Measurements from ENCODE around the gene DCAF6. TPM values are rescaled to one million over a fixed set of nuclear protein-coding genes. Genes with fewer than 3 reads are reported as not detected.
"Not testable (repeated sequence)": the region's sequence is repeated elsewhere in the genome, so short reads cannot be mapped to it uniquely, and the experiment has no call there.

DCAF6 gene
- total RNA-seq, 1 experiment from 2014 or later, result 84.6 TPM

- no peaks in the 10 kb centered on the region for H3K9me3 ChIP-seq (ENCODE audit: low read length)
- no peaks in the 10 kb centered on the region for H3K27me3 ChIP-seq (ENCODE audit: low read length)
- peak overlapping the region; percentile 10; the same call in 1 of the 2 replicates for H3K27ac ChIP-seq (ENCODE audit: low read length)
- no peak for DNase-seq
- no peak overlapping the region for H3K4me3 ChIP-seq (ENCODE audit: low read length)
- H3K9me2 ChIP-seq (replicated peaks; ENCODE audit: insufficient read depth, low read length), result no peaks in the 10 kb centered on the region
- peak overlapping the region; percentile 36 for H3K4me2 ChIP-seq (ENCODE audit: low read depth, low read length, poor library complexity, severe bottlenecking)
- H3K79me2 ChIP-seq (ENCODE audit: low read length), result peaks cover 94% of the 10 kb centered on the region
- H3K4me1 ChIP-seq (ENCODE audit: low read length), result peaks cover 89% of the 10 kb centered on the region
- H3K9ac ChIP-seq (ENCODE audit: low read length), result peak overlapping the region; percentile 21; the same call in 1 of the 2 replicates
- H2AFZ ChIP-seq (ENCODE audit: low read length), result no peak overlapping the region
- no peaks in the 10 kb centered on the region; the same call in 1 of the 2 replicates for H3K36me3 ChIP-seq (ENCODE audit: insufficient read depth, low read length)
- H4K20me1 ChIP-seq (ENCODE audit: insufficient read depth, low read depth, low read length), result no peaks in the 10 kb centered on the region
Observed at GRCh38 chr1:167927046-167927754, 9.3 kb upstream of the DCAF6 start.

- Histone ChIP-seq H3K4me3 (ENCODE audit: low read length) (no peak overlapping the region), H4K20me1 (ENCODE audit: insufficient read depth, low read depth, low read length) (no peaks in the 10 kb centered on the region), H3K4me1 (ENCODE audit: low read length) (peaks cover 84% of the 10 kb centered on the region), H3K9ac (ENCODE audit: low read length) (no peak overlapping the region), H3K36me3 (ENCODE audit: insufficient read depth, low read length) (no peaks in the 10 kb centered on the region; the same call in 1 of the 2 replicates), H3K9me2 (replicated peaks; ENCODE audit: insufficient read depth, low read length) (no peaks in the 10 kb centered on the region), H3K79me2 (ENCODE audit: low read length) (peaks cover 94% of the 10 kb centered on the region), H2AFZ (ENCODE audit: low read length) (no peak overlapping the region), H3K9me3 (ENCODE audit: low read length) (no peaks in the 10 kb centered on the region), H3K4me2 (ENCODE audit: low read depth, low read length, poor library complexity, severe bottlenecking) (peak overlapping the region; percentile 36), H3K27ac (ENCODE audit: low read length) (no peak overlapping the region), H3K27me3 (ENCODE audit: low read length) (no peaks in the 10 kb centered on the region)
- DNase-seq, result no peak
Observed at GRCh38 chr1:167928457-167928852, 8.0 kb upstream of the DCAF6 start.

DNA sequence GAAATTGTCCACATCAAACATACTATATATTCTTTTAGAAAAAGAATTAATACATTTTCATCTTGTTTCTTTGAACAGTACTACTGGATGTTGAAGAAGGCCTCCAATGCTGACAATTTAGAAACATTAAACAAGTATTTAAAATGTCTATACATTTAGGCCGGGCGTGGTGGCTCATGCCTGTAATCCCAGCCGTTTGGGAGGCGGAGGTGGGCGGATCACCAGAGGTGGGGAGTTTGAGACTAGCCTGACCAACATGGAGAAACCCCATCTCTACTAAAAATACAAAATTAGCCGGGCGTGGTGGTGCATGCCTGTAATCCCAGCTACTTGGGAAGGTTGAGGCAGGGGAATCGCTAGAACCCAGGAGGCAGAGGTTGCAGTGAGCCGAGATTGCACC is 7.6 kb upstream of the DCAF6 start:
- not testable (repeated sequence) for H3K4me3 ChIP-seq (ENCODE audit: low read length); H3K36me3 ChIP-seq (ENCODE audit: insufficient read depth, low read length); H3K27me3 ChIP-seq (ENCODE audit: low read length); H3K9me3 ChIP-seq (ENCODE audit: low read length); H4K20me1 ChIP-seq (ENCODE audit: insufficient read depth, low read depth, low read length); H3K27ac ChIP-seq (ENCODE audit: low read length); H3K9me2 ChIP-seq (replicated peaks; ENCODE audit: insufficient read depth, low read length); DNase-seq; H3K9ac ChIP-seq (ENCODE audit: low read length); H2AFZ ChIP-seq (ENCODE audit: low read length)
- Histone ChIP-seq H3K4me1 (ENCODE audit: low read length) (peaks cover 85% of the 10 kb centered on the region), H3K4me2 (ENCODE audit: low read depth, low read length, poor library complexity, severe bottlenecking) (peak overlapping the region; percentile 17), H3K79me2 (ENCODE audit: low read length) (peaks cover 94% of the 10 kb centered on the region)

DNA sequence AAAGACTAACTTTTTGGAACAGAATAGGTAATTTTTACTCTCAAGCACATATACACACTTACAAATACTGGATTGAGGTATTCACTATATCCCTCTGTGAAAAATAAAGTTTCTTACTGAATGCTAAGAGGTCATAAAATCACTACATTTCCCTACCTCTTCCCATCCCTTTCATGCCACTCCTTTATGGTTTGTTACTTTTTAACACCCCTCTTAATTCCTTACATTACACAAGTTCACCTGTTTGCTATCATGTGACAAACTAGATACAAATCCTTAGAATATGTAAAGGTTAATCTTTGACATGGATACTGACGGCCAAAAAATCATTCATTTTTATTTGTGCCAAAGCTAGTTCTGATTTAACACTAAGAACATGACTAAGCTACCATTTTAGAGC is 6.8 kb upstream of the DCAF6 start:
- no peaks in the 10 kb centered on the region for H3K9me3 ChIP-seq (ENCODE audit: low read length)
- no peak overlapping the region for H2AFZ ChIP-seq (ENCODE audit: low read length)
- DNase-seq, result no peak
- H3K36me3 ChIP-seq (ENCODE audit: insufficient read depth, low read length), result no peaks in the 10 kb centered on the region; the same call in 1 of the 2 replicates
- H3K4me1 ChIP-seq (ENCODE audit: low read length), result peaks cover 84% of the 10 kb centered on the region
- no peak overlapping the region for H3K9ac ChIP-seq (ENCODE audit: low read length)
- no peaks in the 10 kb centered on the region for H4K20me1 ChIP-seq (ENCODE audit: insufficient read depth, low read depth, low read length)
- no peaks in the 10 kb centered on the region for H3K27me3 ChIP-seq (ENCODE audit: low read length)
- peak overlapping the region; percentile 4 for H3K27ac ChIP-seq (ENCODE audit: low read length)
- no peaks in the 10 kb centered on the region for H3K9me2 ChIP-seq (replicated peaks; ENCODE audit: insufficient read depth, low read length)
- no peak overlapping the region for H3K4me3 ChIP-seq (ENCODE audit: low read length)
- H3K4me2 ChIP-seq (ENCODE audit: low read depth, low read length, poor library complexity, severe bottlenecking), result peak overlapping the region; percentile 17
- peaks cover 94% of the 10 kb centered on the region for H3K79me2 ChIP-seq (ENCODE audit: low read length)

GRCh38 chr1:167933788-167934187 is 2.7 kb upstream of the DCAF6 start:
- H3K9me2 ChIP-seq (replicated peaks; ENCODE audit: insufficient read depth, low read length), result no peaks in the 10 kb centered on the region
- peaks cover 89% of the 10 kb centered on the region for H3K79me2 ChIP-seq (ENCODE audit: low read length)
- H3K4me3 ChIP-seq (ENCODE audit: low read length), result peak overlapping the region; percentile 77
- H3K27ac ChIP-seq (ENCODE audit: low read length), result peak overlapping the region; percentile 56; the same call in 1 of the 2 replicates
- H3K4me2 ChIP-seq (ENCODE audit: low read depth, low read length, poor library complexity, severe bottlenecking), result peak overlapping the region; percentile 92
- no peaks in the 10 kb centered on the region for H3K27me3 ChIP-seq (ENCODE audit: low read length)
- peak overlapping the region; percentile 76 for H3K9ac ChIP-seq (ENCODE audit: low read length)
- H3K36me3 ChIP-seq (ENCODE audit: insufficient read depth, low read length), result no peaks in the 10 kb centered on the region
- H3K4me1 ChIP-seq (ENCODE audit: low read length), result peaks cover 57% of the 10 kb centered on the region
- DNase-seq, result no peak
- H3K9me3 ChIP-seq (ENCODE audit: low read length), result no peaks in the 10 kb centered on the region
- no peak overlapping the region for H2AFZ ChIP-seq (ENCODE audit: low read length)
- H4K20me1 ChIP-seq (ENCODE audit: insufficient read depth, low read depth, low read length), result no peaks in the 10 kb centered on the region

DNA sequence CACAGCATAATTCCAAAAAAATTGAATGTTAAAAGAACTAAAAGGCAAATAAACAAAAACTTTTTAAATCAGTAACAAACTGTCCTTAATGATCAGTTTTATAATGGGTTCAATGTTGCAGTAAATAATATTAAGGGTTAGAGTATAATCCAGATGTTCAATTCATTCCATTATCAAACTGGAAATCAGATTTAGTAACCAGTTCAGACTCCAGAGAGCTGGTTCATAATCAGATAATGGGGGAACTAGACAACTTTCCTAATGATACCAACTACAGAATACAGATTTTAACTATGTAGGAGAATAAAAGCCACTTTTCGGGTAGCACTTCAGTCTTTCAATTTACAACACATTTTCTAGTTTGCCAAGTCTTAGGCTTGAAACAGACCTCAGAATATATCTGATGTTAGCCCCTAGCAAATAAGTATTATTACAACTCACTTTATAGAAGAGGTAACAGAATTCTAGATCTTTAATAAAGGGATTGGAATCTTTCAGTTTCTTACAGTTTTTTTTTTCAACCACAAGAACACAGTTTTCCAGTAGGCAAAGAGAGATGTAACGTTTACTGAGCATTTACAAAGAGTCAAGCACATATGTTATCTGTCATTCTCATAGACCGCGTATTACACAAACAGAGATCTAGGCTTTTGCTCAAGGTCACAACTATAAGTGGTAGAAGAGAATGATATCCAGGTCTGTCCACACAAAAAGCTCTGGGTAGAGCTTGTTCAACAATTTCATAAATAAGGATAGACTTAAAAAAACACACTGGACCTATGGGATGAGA is 1.9 kb upstream of the DCAF6 start:
- Histone ChIP-seq H3K4me1 (ENCODE audit: low read length) (peaks cover 53% of the 10 kb centered on the region), H3K4me3 (ENCODE audit: low read length) (peak overlapping the region; percentile 77), H3K4me2 (ENCODE audit: low read depth, low read length, poor library complexity, severe bottlenecking) (peak overlapping the region; percentile 92), H3K27ac (ENCODE audit: low read length) (peak overlapping the region; percentile 56), H3K27me3 (ENCODE audit: low read length) (no peaks in the 10 kb centered on the region), H2AFZ (ENCODE audit: low read length) (no peak overlapping the region), H3K79me2 (ENCODE audit: low read length) (peaks cover 89% of the 10 kb centered on the region), H3K36me3 (ENCODE audit: insufficient read depth, low read length) (no peaks in the 10 kb centered on the region), H3K9ac (ENCODE audit: low read length) (peak overlapping the region; percentile 76), H3K9me3 (ENCODE audit: low read length) (no peaks in the 10 kb centered on the region), H3K9me2 (replicated peaks; ENCODE audit: insufficient read depth, low read length) (no peaks in the 10 kb centered on the region), H4K20me1 (ENCODE audit: insufficient read depth, low read depth, low read length) (no peaks in the 10 kb centered on the region)
- DNase-seq, result no peak

DNA sequence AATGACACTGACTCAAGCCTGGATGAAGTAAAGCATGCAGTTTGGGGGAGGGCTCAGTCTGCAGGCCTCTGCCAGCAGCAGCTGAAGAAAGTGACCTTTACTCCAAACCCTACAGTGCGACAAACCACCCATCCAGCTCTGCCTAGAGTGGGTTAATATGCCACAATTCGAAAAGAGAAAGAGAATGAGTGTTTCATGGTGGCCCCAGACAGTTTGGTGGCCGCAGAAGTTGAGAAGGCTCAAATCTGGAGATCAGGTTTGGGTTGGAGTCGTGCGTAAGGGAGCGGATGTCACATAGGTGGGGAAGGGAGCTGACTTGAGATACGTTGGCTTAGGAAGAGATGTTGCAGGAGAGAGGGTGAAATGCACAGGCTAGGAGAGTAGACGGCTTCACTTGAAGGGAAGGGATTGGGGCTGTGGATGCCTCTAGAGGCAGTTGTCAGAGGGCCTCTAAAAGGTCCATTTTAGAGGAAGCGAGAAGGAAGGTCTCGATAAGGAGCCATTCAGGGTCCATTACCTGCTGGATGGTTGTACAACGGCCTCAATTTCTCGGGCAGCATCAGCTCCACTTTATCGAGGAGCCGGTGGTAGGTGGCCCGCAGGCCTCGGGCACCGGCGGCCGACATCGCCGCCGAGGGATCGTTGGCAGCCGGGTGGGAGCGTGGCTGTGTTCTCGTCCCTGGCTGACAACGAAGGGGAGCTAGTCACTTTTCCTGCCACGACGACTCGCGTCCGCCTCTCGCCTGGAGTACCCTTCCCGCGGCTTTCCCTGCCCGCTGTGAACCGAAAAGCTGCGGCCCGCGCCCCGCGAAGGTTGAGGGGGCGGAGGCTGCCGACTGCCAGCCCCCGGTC is 1.0 kb upstream of the DCAF6 start:
- Histone ChIP-seq H3K4me1 (ENCODE audit: low read length) (peaks cover 44% of the 10 kb centered on the region), H4K20me1 (ENCODE audit: insufficient read depth, low read depth, low read length) (no peaks in the 10 kb centered on the region), H3K27ac (ENCODE audit: low read length) (peak overlapping the region; percentile 56), H3K36me3 (ENCODE audit: insufficient read depth, low read length) (no peaks in the 10 kb centered on the region), H3K4me3 (ENCODE audit: low read length) (peak overlapping the region; percentile 77), H3K9me2 (replicated peaks; ENCODE audit: insufficient read depth, low read length) (no peaks in the 10 kb centered on the region), H2AFZ (ENCODE audit: low read length) (no peak overlapping the region; the same call in 1 of the 2 replicates), H3K9ac (ENCODE audit: low read length) (peak overlapping the region; percentile 76), H3K9me3 (ENCODE audit: low read length) (no peaks in the 10 kb centered on the region), H3K4me2 (ENCODE audit: low read depth, low read length, poor library complexity, severe bottlenecking) (peak overlapping the region; percentile 92), H3K27me3 (ENCODE audit: low read length) (no peaks in the 10 kb centered on the region), H3K79me2 (ENCODE audit: low read length) (peaks cover 89% of the 10 kb centered on the region)
- peak; percentile 81 for DNase-seq
